BJ (cell line): ENCODE measurements around the gene OTP. TPM values are rescaled to one million over a fixed set of nuclear protein-coding genes. Genes with fewer than 3 reads are reported as not detected.

ENCODE experiments used
- CTCF ChIA-PET: fragments of 350-600 bp; formaldehyde crosslinking; extraction: SDS; loops from one replicate; lab custom pipeline; 2021; ENCODE audit warnings: antibody characterized with exemption, inconsistent platforms; lab: Yijun Ruan, JAX
- POLR2A ChIA-PET: fragments of 300-600 bp; sonication (Branson Sonifier 250); formaldehyde crosslinking; extraction: SDS; loops from one replicate; lab custom pipeline; 2021; ENCODE audit warnings: antibody characterized with exemption; lab: Charles Lee
- DNase-seq: peaks from one replicate; pipeline ENCODE4 v3.0.0-alpha.2; 2011; ENCODE audit warnings: low read depth
- H3K27me3 ChIP-seq: 2 replicates; pipeline ENCODE4 v1.6.0; 2011; ENCODE audit warnings: low read length; ENCODE audit not compliant: control insufficient read depth, insufficient read depth
- H3K36me3 ChIP-seq: 2 replicates; pipeline ENCODE4 v1.5.1; 2011; ENCODE audit warnings: low read length; ENCODE audit not compliant: control insufficient read depth, insufficient read depth
- H3K4me3 ChIP-seq: 2 replicates; pipeline ENCODE4 v1.5.1; 2011; ENCODE audit warnings: low read depth, mild to moderate bottlenecking, control low read depth, low read length
- polyA plus RNA-seq: library from polyadenylated mRNA; depleted of rRNA; stranded (reverse); fragments of >200 nt; gene quantifications from 2 replicates; pipeline ENCODE4 v1.2.3, GENCODE V29; 2011
- TF ChIP-seq, protein P1 (sequence below): IDR thresholded peaks from 2 replicates; pipeline ENCODE4 v1.5.1; 2011; ENCODE audit warnings: low read depth, mild to moderate bottlenecking, control low read depth, inconsistent platforms, low read length, moderate library complexity; ENCODE audit not compliant: insufficient read depth

The OTP gene
- polyA plus RNA-seq, 1 experiment = not detected

DNA sequence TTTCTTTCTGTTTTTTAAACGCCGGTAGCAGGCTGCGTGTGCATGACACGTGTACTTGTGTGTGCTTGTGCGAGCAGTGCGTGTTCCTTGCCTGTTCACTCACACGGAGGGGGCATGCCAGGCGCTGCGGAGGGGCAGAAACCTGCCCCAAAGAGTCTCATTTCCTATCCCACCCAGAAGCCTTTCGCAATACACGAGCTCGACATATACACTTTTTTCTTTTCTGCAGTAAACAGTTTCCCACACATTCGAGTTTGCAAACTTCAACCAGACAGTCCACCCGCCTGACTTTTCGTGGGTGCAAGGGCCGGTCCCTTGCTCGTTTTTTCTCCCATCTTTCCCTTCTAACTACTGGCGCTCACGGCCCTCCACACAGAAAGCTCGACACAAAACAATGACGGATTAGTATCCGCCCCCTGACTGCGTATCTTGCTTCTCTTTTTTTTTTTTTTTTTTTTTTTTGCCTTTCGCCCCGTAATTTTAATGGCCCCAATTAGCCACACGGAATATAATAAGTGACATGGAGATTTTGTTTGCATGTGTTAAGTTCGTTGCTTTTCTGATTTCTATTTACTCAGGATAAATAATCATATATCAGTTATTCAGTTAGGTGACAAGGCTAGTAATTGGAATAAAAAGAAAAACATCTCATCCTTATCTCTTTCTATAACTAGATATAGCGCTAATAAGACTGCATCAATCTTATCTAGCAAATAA lies 5.3 kb upstream of the OTP start:
- H3K27me3 ChIP-seq = peaks cover 48% of the 10 kb centered on the region
- CTCF ChIA-PET = no interaction called here
- DNase-seq = no peak
- POLR2A ChIA-PET = no interaction called here
- H3K36me3 ChIP-seq = no peaks in the 10 kb centered on the region
- TF ChIP-seq, protein P1, sequence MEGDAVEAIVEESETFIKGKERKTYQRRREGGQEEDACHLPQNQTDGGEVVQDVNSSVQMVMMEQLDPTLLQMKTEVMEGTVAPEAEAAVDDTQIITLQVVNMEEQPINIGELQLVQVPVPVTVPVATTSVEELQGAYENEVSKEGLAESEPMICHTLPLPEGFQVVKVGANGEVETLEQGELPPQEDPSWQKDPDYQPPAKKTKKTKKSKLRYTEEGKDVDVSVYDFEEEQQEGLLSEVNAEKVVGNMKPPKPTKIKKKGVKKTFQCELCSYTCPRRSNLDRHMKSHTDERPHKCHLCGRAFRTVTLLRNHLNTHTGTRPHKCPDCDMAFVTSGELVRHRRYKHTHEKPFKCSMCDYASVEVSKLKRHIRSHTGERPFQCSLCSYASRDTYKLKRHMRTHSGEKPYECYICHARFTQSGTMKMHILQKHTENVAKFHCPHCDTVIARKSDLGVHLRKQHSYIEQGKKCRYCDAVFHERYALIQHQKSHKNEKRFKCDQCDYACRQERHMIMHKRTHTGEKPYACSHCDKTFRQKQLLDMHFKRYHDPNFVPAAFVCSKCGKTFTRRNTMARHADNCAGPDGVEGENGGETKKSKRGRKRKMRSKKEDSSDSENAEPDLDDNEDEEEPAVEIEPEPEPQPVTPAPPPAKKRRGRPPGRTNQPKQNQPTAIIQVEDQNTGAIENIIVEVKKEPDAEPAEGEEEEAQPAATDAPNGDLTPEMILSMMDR = no peak
- no peak overlapping the region for H3K4me3 ChIP-seq

DNA sequence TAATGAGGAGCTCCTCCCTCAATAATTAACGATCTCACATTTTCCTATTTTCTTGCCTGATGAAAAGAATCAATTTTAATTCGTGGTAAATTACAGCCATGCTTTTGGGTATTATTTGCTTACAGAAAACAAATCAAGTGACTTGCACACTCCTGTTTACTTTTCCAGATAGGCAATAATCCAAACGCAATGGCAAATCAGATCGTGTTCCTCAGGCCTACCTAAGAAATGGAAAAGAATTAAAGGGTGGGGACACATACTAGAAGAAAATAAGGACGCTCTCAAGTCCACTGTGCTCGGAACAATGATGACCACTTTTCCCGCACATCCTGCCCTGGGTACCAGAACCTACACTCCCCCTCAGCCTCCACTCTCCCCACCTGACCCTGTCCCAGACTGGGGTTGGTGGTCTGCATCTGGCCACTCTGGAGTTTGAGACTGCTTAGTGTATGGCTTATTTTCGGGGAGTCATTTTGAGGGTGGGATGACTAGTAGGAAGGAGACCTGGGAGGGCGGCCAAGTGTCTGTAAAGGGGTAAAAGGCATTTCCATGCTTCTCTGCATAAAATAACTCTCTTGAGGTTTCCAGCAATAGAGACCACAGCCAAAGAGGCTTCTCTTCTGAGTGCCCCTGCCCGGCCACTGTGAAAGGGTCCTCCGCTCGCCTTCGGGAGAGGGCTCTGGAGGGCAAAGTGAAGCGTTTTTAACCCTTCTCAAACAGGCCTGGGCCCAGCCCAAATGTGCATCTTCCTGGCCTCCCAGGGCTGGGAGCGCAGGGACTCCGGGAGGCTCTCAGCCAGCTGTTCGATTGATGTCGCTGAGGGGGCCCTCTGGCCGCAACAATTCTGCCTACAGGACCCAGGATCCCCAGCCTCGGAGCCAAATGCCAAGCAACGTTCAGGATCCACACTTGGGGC lies 4.5 kb upstream of the OTP start:
- TF ChIP-seq, protein P1 = no peak
- H3K4me3 ChIP-seq = no peak overlapping the region
- ChIA-PET CTCF (no interaction called here), POLR2A (no interaction called here)
- H3K27me3 ChIP-seq = peaks cover 48% of the 10 kb centered on the region
- DNase-seq = no peak
- no peaks in the 10 kb centered on the region for H3K36me3 ChIP-seq

DNA sequence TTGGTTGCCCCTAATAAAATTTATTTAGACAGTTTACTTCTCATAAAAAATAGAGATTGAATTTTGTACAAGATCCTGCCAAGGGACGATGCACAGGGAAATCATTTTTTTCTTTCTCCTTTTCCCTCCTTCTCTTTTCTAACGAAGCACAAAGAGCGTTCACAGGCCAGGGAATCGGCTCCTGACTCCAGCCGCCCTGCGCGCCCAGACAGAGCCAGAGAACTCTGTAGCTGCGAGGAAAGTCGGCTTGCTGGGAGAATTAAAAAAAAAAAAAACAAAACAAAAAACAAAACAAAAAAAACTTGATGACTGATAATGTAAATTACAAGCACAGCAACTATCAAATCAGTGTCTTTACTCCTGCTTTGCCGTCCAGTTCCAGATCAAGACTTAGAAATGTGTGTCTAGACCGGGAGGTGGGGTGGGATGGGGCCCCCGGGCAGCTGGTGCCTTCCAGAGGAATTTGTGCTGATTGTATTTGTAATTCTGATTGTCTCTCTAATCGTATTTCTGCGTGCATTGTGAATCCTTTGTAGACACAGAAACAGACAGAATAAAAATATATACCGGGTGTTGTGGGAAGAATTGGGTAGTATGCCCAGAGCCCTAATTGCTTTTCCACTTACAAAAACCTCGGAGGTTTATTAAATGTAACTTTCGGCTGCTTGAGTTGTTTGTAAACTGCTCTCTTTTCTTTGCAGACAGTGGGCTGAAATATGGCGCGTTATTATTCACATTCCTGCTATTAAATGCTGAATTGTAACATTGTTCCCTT lies 3.6 kb upstream of the OTP start:
- Histone ChIP-seq H3K27me3 (peaks cover 55% of the 10 kb centered on the region), H3K4me3 (no peak overlapping the region), H3K36me3 (no peaks in the 10 kb centered on the region)
- ChIA-PET POLR2A (no interaction called here), CTCF (no interaction called here)
- TF ChIP-seq, protein P1 = no peak
- DNase-seq = no peak

DNA sequence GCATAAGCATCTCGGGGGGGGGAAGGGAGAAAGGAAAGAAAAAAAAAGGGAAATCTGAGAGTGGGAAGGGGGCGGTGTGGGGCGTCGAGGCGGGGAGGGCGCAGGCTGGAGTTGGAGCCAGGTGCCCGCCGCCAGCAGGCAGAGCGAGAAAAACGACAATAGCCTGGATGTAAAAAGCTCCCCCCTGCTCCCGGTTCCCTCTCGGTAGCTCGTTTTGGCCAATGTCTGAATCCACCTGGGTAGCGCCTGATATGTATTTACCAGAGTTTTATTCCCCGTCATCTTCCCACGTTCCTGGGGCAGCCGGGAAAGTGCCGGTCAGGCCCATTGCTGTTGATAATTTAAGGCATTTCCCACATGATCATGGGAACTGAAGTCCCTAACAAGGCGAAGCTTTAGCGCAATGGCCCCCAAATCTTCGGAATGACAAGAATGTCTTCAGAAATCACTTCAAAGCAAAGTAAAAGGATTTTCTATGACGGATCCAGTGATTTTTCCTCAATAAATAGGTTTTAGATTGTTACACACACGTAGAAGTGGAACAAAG lies 3.0 kb upstream of the OTP start:
- TF ChIP-seq, protein P1 = no peak
- CTCF ChIA-PET = no interaction called here
- DNase-seq = no peak
- Histone ChIP-seq H3K36me3 (no peaks in the 10 kb centered on the region), H3K27me3 (peaks cover 62% of the 10 kb centered on the region), H3K4me3 (no peak overlapping the region)
- POLR2A ChIA-PET = no interaction called here
